KMS-11 (cell line): ENCODE data around the gene SPEF2.

Source experiments
- H2AFZ ChIP-seq: fragments of 200-600 bp; sonication (generic); 2 replicates; pipeline ENCODE4 v1.6.1; 2016; ENCODE audit warnings: antibody characterized with exemption, mixed run types, low read depth
- H3K27ac ChIP-seq: fragments of 200-600 bp; sonication (generic); 2 replicates; pipeline ENCODE4 v1.6.1; 2016; ENCODE audit warnings: mild to moderate bottlenecking, mixed run types
- H3K27me3 ChIP-seq: fragments of 200-600 bp; sonication (generic); 2 replicates; pipeline ENCODE4 v1.6.1; 2017; ENCODE audit warnings: mild to moderate bottlenecking, low read depth, mixed run types, moderate library complexity; ENCODE audit not compliant: insufficient read depth
- H3K36me3 ChIP-seq: fragments of 200-600 bp; sonication (generic); 2 replicates; pipeline ENCODE4 v1.6.1; 2017; ENCODE audit warnings: mild to moderate bottlenecking, mixed run types; ENCODE audit not compliant: insufficient read depth
- H3K4me1 ChIP-seq: fragments of 200-600 bp; sonication (generic); 2 replicates; pipeline ENCODE4 v1.6.1; 2016; ENCODE audit warnings: mild to moderate bottlenecking, low read depth, mixed run types; ENCODE audit not compliant: poor library complexity, severe bottlenecking
- H3K4me2 ChIP-seq: fragments of 200-600 bp; sonication (generic); 2 replicates; pipeline ENCODE4 v1.7.0; 2016; ENCODE audit warnings: mild to moderate bottlenecking, mixed run types
- H3K4me3 ChIP-seq: fragments of 200-600 bp; sonication (generic); IDR thresholded peaks from 2 replicates; pipeline ENCODE4 v1.6.1; 2017; ENCODE audit warnings: low read depth, low read length, mixed read lengths; ENCODE audit not compliant: insufficient read depth
- H3K79me2 ChIP-seq: fragments of 200-600 bp; sonication (generic); 2 replicates; pipeline ENCODE4 v1.6.1; 2016; ENCODE audit warnings: low read depth, mixed run types; ENCODE audit not compliant: insufficient read depth
- H3K9ac ChIP-seq: fragments of 200-600 bp; sonication (generic); 2 replicates; pipeline ENCODE4 v1.6.1; 2016; ENCODE audit warnings: mild to moderate bottlenecking, mixed run types
- H4K20me1 ChIP-seq: fragments of 200-600 bp; sonication (generic); 2 replicates; pipeline ENCODE4 v1.6.1; 2016; ENCODE audit warnings: mild to moderate bottlenecking, mixed run types; ENCODE audit not compliant: insufficient read depth
- TF ChIP-seq, protein P1 (sequence below): fragments of 200-600 bp; sonication (generic); conservative IDR thresholded peaks from 2 replicates; pipeline ENCODE4 v1.6.1; 2017; ENCODE audit warnings: low read depth, mild to moderate bottlenecking, antibody characterized with exemption, low read length, moderate library complexity, mixed read lengths

SPEF2 gene

DNA sequence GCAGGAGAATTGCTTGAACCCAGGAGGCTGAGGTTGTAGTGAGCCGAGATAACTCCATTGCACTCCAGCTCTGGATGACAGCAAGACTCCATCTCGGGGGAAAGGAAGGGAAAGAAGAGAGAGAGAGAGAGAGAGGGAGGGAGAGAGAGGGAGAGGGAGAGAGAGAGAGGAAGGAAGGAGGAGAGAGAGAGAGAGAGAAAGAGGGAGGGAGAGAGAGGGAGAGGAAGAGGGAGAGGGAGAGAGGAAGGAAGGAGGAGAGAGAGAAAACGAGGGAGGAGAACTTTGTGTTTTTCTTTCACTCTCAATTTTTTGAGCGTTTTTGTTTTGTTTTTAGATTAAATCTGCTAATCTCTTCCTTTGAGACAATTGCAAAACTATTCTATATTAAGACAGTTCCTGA is 46.9 kb downstream of the SPEF2 start:
- Histone ChIP-seq H3K9ac (no peak overlapping the region), H3K4me1 (no peaks in the 10 kb centered on the region), H3K27me3 (no peaks in the 10 kb centered on the region), H3K4me3 (no peak overlapping the region), H3K4me2 (no peak overlapping the region), H4K20me1 (no peaks in the 10 kb centered on the region), H2AFZ (no peak overlapping the region), H3K27ac (no peak overlapping the region), H3K36me3 (no peaks in the 10 kb centered on the region), H3K79me2 (no peaks in the 10 kb centered on the region)
- TF ChIP-seq, protein P1, sequence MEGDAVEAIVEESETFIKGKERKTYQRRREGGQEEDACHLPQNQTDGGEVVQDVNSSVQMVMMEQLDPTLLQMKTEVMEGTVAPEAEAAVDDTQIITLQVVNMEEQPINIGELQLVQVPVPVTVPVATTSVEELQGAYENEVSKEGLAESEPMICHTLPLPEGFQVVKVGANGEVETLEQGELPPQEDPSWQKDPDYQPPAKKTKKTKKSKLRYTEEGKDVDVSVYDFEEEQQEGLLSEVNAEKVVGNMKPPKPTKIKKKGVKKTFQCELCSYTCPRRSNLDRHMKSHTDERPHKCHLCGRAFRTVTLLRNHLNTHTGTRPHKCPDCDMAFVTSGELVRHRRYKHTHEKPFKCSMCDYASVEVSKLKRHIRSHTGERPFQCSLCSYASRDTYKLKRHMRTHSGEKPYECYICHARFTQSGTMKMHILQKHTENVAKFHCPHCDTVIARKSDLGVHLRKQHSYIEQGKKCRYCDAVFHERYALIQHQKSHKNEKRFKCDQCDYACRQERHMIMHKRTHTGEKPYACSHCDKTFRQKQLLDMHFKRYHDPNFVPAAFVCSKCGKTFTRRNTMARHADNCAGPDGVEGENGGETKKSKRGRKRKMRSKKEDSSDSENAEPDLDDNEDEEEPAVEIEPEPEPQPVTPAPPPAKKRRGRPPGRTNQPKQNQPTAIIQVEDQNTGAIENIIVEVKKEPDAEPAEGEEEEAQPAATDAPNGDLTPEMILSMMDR: no peak

DNA sequence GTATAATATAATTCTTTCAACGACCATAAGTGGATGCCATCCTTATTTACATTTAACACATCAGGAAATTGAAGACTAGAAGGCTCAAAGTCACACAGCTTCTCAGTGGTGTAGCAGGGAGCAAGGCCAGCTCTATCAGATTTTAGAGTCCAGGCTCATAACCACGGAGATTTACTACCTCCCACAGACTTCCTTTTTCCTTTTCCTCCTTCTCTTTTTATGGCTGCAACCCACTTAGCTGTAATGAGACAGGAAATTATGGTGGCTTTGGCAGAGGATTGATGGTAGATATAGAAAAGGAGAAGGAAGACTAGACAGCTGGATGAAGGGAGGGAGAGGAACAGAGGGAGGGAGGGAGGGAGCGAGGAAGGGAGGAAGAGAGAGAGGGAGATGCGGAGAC is 47.4 kb downstream of the SPEF2 start:
- TF ChIP-seq, protein P1: no peak

DNA sequence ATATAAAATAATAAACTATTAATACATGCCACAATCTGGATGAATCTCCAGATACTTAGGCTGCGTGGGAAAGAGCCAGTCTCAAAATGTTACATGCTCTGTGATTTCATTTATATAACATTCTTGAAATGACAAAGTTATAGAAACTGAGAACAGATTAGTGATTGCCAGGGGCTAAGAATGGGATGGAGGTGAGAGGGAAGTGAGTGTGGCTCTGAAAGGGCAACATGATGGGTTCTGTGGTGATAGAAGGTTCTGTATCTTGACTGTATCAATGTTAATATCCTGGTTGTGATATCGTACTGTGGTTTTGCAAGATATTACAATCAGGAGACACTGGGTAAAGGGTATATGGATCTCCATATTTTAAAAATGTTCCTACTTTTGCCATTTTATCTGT is 50.7 kb downstream of the SPEF2 start:
- Histone ChIP-seq H3K4me1 (no peaks in the 10 kb centered on the region), H3K9ac (no peak overlapping the region), H4K20me1 (no peaks in the 10 kb centered on the region), H3K27me3 (no peaks in the 10 kb centered on the region), H2AFZ (no peak overlapping the region), H3K27ac (no peak overlapping the region), H3K79me2 (no peaks in the 10 kb centered on the region), H3K4me2 (no peak overlapping the region), H3K36me3 (no peaks in the 10 kb centered on the region), H3K4me3 (no peak overlapping the region)
- TF ChIP-seq, protein P1: no peak

More for the DNA sequence above, 47.4 kb downstream of the SPEF2 start:
- Histone ChIP-seq H4K20me1 (no peaks in the 10 kb centered on the region), H3K27ac (no peak overlapping the region), H3K36me3 (no peaks in the 10 kb centered on the region), H2AFZ (no peak overlapping the region), H3K9ac (no peak overlapping the region), H3K4me3 (no peak overlapping the region), H3K4me1 (no peaks in the 10 kb centered on the region), H3K27me3 (no peaks in the 10 kb centered on the region), H3K79me2 (no peaks in the 10 kb centered on the region), H3K4me2 (no peak overlapping the region)

DNA sequence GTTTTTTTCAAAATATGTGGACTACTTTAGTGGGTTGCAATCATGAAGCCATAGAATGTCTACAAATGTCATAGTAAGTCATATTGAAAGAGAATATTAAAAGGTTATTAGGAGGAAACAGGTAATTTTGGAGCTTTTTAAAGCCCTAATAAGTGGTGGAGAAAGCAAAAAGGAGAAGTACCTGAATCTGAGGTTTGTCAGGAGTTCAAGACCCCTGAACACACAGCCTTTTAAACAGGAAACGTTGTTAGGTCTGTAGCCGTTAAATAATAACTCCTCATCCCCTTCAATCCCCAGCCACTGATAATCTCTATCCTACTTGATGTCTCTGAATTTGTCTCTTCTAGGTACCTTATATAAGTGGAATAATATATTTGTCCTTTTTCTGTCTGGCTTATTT is 51.1 kb downstream of the SPEF2 start:
- Histone ChIP-seq H3K4me3 (no peak overlapping the region), H2AFZ (no peak overlapping the region), H3K9ac (no peak overlapping the region), H3K4me2 (no peak overlapping the region), H3K36me3 (no peaks in the 10 kb centered on the region), H3K27me3 (no peaks in the 10 kb centered on the region), H3K27ac (no peak overlapping the region), H3K4me1 (no peaks in the 10 kb centered on the region), H4K20me1 (no peaks in the 10 kb centered on the region), H3K79me2 (no peaks in the 10 kb centered on the region)
- TF ChIP-seq, protein P1: no peak
